CD4-positive, alpha-beta T cell (primary cell): ENCODE results near the gene LDLRAD4. TPM values are rescaled to one million over a fixed set of nuclear protein-coding genes. Genes with fewer than 3 reads are reported as not detected.

Experiments used
- ATAC-seq: fragments of 200-7000 bp; cut with Tn5 transposase; one replicate; pipeline ENCODE4 v1.10.0; 2022; ENCODE audit warnings: mild to moderate bottlenecking; ENCODE audit not compliant: poor library complexity
- CTCF ChIA-PET: fragments of 350-600 bp; sonication (Branson Sonifier 250); formaldehyde crosslinking; loops from one replicate; lab custom pipeline; 2021; ENCODE audit warnings: antibody characterized with exemption, inconsistent platforms; lab: Charles Lee
- POLR2A ChIA-PET: fragments of 350-600 bp; sonication (Branson Sonifier 250); formaldehyde crosslinking; loops from one replicate; lab custom pipeline; 2021; ENCODE audit warnings: antibody characterized with exemption, inconsistent platforms; lab: Charles Lee
- DNase-seq, 14 experiments: peaks; one replicate each; pipeline ENCODE4 v3.0.0-alpha.2; 2013 to 2020; ENCODE audit warnings: mixed read lengths in 2 of 14
- H3K27ac ChIP-seq, 2 donors: one replicate each; pipeline versions ENCODE4 v1.5.1 to v1.7.0; 2013; ENCODE audit warnings: low read length in 2 of 2, low read depth in 1 of 2, mild to moderate bottlenecking in 1 of 2
- H3K27me3 ChIP-seq, 2 experiments: 1 replicate in 1 of 2; 2 replicates in 1 of 2; pipeline versions ENCODE4 v1.6.1 to v1.7.0; 2013; ENCODE audit warnings: low read length in 2 of 2, control low read depth in 1 of 2, mild to moderate bottlenecking in 1 of 2, moderate library complexity in 1 of 2; ENCODE audit not compliant: insufficient read depth in 2 of 2, control insufficient read depth in 1 of 2
- H3K36me3 ChIP-seq: one replicate; pipeline ENCODE4 v1.6.1; 2013; ENCODE audit warnings: low read length, control low read depth; ENCODE audit not compliant: insufficient read depth
- H3K4me1 ChIP-seq: one replicate; pipeline ENCODE4 v1.6.1; 2013; ENCODE audit warnings: low read length, control low read depth; ENCODE audit not compliant: insufficient read depth
- H3K4me3 ChIP-seq: one replicate; pipeline ENCODE4 v1.5.1; 2013; ENCODE audit warnings: mild to moderate bottlenecking, low read length, moderate library complexity
- H3K9me3 ChIP-seq, 2 experiments: 1 replicate in 1 of 2; 2 replicates in 1 of 2; pipeline versions ENCODE4 v1.6.1 to v1.7.0; 2013; ENCODE audit warnings: low read length in 2 of 2, mild to moderate bottlenecking in 2 of 2, control low read depth in 1 of 2, moderate library complexity in 1 of 2; ENCODE audit not compliant: control insufficient read depth in 1 of 2, insufficient read depth in 1 of 2
- H3K27ac Mint-ChIP-seq: one replicate; pipeline ENCODE4 v1.8.0; 2020; ENCODE audit warnings: mixed read lengths
- H3K27me3 Mint-ChIP-seq: one replicate; pipeline ENCODE4 v1.8.0; 2021; ENCODE audit warnings: mixed read lengths
- H3K36me3 Mint-ChIP-seq: one replicate; pipeline ENCODE4 v1.8.0; 2021; ENCODE audit warnings: low read depth, mixed read lengths
- H3K4me1 Mint-ChIP-seq: one replicate; pipeline ENCODE4 v1.8.0; 2021; ENCODE audit warnings: low read depth, mixed read lengths
- H3K4me3 Mint-ChIP-seq: one replicate; pipeline ENCODE4 v1.8.0; 2020; ENCODE audit warnings: mild to moderate bottlenecking, mixed read lengths
- H3K9me3 Mint-ChIP-seq: one replicate; pipeline ENCODE4 v1.8.0; 2020; ENCODE audit warnings: mixed read lengths
- CTCF ChIP-seq: fragments of 200-600 bp; IDR thresholded peaks from one replicate; pipeline ENCODE4 v1.8.0; 2022; ENCODE audit warnings: antibody characterized with exemption, mild to moderate bottlenecking
- intact Hi-C, 2 experiments: fragments of 100-400 bp; cut with DNase I in 1 of 2; cut with micrococcal nuclease in 1 of 2; formaldehyde crosslinking; loops; one replicate each; pipeline versions ENCODE4 v1.15.1 to v1.9.0; 2023 to 2025; cut with DNase I, micrococcal nuclease
- total RNA-seq, 174 experiments: library from RNA in 2 of 174; stranded (reverse) in 2 of 174; gene quantifications; one replicate each; pipeline ENCODE4 v1.2.3 and lab custom pipeline; 2021 to 2026

LDLRAD4 gene
- total RNA-seq, 2 experiments from 2014 or later: 51.9 to 52.7 TPM

- Histone ChIP-seq H3K27me3 (no peaks in the 10 kb centered on the region), H3K4me1 (peaks cover 16% of the 10 kb centered on the region), H3K27ac (no peak overlapping the region), H3K36me3 (peaks cover 3% of the 10 kb centered on the region), H3K4me3 (no peak overlapping the region), H3K9me3 (peaks cover 0 to 5% of the 10 kb centered on the region in 2 experiments)
- intact Hi-C loops: no loop called here
- H3K4me1 Mint-ChIP-seq: peaks cover 34% of the 10 kb centered on the region
- POLR2A ChIA-PET: no interaction called here
- no peak for ATAC-seq
- no peak overlapping the region for H3K27ac Mint-ChIP-seq
- no peak for TF ChIP-seq CTCF
- H3K36me3 Mint-ChIP-seq: peaks cover 49% of the 10 kb centered on the region
- no peak overlapping the region for H3K4me3 Mint-ChIP-seq
- no peaks in the 10 kb centered on the region for H3K27me3 Mint-ChIP-seq
- CTCF ChIA-PET: no interaction called here
- DNase-seq: no peak
- H3K9me3 Mint-ChIP-seq: peaks cover 6% of the 10 kb centered on the region
These were observed 194.3 kb downstream of the LDLRAD4 start for GRCh38 chr18:13412901-13413300.

- Mint-ChIP-seq H3K9me3 (peaks cover 6% of the 10 kb centered on the region), H3K27me3 (no peaks in the 10 kb centered on the region), H3K4me3 (no peak overlapping the region), H3K36me3 (peaks cover 49% of the 10 kb centered on the region), H3K4me1 (peaks cover 38% of the 10 kb centered on the region), H3K27ac (no peak overlapping the region)
- DNase-seq: no peak
- no peak for TF ChIP-seq CTCF
- ChIA-PET CTCF (no interaction called here), POLR2A (no interaction called here)
- H3K27ac ChIP-seq: no peak overlapping the region
- intact Hi-C loops: no loop called here
- H3K9me3 ChIP-seq: peaks cover 0 to 5% of the 10 kb centered on the region in 2 experiments
- peaks cover 16% of the 10 kb centered on the region for H3K4me1 ChIP-seq
- no peaks in the 10 kb centered on the region for H3K27me3 ChIP-seq
- H3K4me3 ChIP-seq: no peak overlapping the region
- no peak for ATAC-seq
- peaks cover 3% of the 10 kb centered on the region for H3K36me3 ChIP-seq
These were observed 195.5 kb downstream of the LDLRAD4 start for GRCh38 chr18:13414102-13414501.

- peaks cover 3% of the 10 kb centered on the region for H3K36me3 ChIP-seq
- ChIA-PET CTCF (no interaction called here), POLR2A (no interaction called here)
- Mint-ChIP-seq H3K4me3 (no peak overlapping the region), H3K4me1 (peaks cover 38% of the 10 kb centered on the region), H3K27ac (no peak overlapping the region), H3K36me3 (peaks cover 46% of the 10 kb centered on the region), H3K9me3 (peaks cover 6% of the 10 kb centered on the region), H3K27me3 (no peaks in the 10 kb centered on the region)
- TF ChIP-seq CTCF: no peak
- peaks cover 0 to 5% of the 10 kb centered on the region in 2 experiments for H3K9me3 ChIP-seq
- no peaks in the 10 kb centered on the region for H3K27me3 ChIP-seq
- no peak overlapping the region for H3K4me3 ChIP-seq
- intact Hi-C loops: no loop called here
- H3K4me1 ChIP-seq: peaks cover 16% of the 10 kb centered on the region
- ATAC-seq: no peak
- no peak for DNase-seq
- H3K27ac ChIP-seq: no peak overlapping the region
These were observed 196.0 kb downstream of the LDLRAD4 start for GRCh38 chr18:13414521-13414920.
